HG02759 (cell line): ENCODE data around the gene B3GNT9.

Experiments used
- ATAC-seq: cut with Tn5 transposase; IDR thresholded peaks from one replicate; pipeline ENCODE4 v1.9.1; 2021; ENCODE audit warnings: mild to moderate bottlenecking, moderate library complexity; ENCODE audit not compliant: unreplicated experiment

Gene B3GNT9

DNA sequence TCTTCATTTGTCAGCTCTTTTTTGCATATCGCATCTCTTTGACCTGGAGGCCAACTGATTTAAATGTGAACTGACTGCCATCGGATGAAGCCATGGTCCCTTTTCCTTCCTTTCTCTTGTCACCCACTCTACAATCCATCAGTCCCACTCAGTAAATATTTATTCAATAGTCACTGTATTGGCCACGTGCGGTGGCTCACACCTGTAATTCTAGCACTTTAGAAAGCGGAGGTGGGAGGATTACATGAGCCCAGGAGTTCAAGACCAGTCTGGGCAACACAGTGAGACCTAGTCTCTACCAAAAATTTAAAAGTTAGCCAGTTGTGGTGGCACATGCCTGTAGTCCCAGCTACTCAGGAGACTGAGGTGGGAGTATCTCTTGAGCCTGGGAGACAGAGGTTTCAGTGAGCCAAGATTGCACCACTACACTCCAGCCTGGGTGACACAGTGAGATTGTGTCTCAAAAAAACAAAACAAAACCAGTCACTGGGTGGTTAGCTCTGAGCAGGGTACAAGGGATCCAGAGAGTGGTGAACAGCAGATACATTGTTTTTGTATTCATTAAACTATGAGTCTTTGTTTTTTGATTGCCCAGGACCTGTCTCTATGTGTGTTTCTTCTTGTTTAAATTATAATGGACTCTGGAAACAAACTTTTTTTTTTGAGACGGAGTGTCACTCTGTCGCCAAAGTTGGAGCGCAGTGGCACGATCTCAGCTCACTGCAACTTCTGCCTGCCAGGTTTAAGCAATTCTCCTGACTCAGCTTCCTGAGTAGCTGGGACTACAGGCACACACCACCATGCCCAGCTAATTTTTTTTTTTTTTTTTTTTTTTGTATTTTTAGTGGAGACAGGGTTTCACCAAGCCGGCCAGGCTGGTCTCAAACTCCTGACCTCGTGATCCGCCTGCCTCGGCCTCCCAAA lies 34.1 kb downstream of the B3GNT9 start:
- ATAC-seq = no peak

DNA sequence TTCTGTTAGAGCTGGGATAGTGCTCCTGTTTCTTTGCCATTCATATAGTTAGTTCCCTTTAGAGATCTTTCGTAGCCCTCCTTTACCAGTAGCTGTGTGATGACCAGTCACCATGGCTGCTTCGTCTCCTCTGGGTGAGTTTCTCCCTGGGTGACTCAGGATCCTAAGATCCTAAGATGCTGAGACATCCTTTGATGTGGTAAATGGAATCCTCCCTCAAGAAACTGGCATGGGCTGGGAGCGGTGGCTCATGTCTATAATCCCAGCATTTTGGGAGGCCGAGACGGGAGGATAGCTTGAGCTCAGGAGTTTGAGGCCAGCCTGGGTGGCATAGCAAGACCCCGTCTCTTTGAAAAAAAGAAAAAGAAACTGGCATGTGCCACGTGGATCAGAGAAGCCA lies 35.2 kb downstream of the B3GNT9 start:
- ATAC-seq = no peak

DNA sequence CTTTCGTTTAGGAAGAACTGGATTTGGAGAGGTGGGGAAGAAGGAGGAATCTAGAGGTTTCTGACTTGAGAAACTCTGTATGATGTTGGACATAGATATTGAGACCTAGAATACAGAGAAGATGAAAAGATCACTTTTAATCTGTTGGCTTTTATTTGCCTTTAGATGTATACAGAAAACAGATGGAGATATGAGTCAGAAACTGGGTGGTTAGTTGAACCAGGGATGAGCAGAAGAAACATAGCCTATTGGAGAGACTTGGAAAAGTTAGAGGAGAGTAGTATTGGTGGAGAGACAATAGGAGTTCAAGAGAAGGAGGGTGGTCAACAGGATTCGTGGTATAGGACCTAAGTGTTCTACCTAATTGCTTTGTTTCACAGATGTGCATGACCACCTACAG lies 36.0 kb downstream of the B3GNT9 start:
- no peak for ATAC-seq

DNA sequence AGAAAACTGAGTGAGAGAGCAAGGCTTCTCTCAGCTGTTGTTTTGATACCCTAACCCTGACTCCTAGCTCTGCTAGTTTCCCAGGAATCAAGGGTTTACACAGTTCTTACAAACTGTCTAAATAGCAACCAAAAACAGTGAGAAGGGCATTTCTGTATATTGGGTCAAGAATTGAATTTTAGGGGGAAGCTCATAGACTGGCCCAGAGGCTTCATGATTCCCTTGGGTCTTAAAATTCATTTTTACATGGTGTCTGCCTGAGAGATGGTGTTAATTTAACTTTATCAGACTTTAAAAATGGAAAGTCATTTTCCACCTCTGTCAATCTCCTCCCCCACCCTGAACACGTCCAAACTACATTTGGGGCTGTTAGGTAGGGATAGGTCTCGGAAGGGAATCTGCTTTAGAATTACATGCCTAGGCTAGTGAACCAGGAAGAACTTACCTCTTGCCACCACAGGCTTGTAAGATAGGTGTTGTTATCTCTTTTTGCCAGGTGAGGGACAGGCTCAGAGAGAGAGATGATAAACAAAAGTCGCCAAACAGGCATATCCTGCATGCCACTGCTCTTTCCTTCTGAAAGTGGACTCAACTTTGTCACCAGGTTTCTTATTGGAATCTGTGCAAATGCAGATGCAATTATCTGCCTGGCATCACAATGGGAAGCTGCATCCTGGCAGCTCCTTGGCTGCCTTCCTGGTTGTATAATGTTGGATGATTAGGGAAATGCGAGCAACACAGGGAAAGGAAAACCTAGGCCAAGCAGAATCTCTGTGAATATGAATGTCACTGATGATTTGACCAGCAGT lies 38.0 kb downstream of the B3GNT9 start:
- no peak for ATAC-seq

DNA sequence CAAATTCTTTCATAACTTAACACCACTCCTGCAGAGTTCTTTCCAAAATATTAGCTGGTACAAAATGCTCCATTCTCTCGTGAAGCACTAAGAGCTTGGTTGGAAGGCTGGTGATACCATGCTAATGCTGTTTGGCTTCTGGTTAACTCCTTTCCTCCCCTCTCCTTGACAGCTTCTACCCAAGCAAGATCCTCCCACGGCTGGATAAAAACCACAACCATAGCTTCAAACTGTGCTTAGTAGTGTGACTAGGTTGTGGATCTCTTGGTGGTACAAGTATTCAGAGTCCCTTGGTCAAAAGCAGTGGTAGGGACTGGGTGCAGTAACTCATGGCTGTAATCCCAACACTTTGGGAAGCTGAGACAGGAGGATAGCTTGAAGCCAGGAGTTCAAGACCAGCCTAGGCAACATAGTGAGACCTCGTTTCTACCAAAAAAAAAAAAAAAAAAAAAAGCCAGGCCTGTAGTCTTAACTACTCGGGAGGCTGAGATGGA lies 38.8 kb downstream of the B3GNT9 start:
- no peak for ATAC-seq

DNA sequence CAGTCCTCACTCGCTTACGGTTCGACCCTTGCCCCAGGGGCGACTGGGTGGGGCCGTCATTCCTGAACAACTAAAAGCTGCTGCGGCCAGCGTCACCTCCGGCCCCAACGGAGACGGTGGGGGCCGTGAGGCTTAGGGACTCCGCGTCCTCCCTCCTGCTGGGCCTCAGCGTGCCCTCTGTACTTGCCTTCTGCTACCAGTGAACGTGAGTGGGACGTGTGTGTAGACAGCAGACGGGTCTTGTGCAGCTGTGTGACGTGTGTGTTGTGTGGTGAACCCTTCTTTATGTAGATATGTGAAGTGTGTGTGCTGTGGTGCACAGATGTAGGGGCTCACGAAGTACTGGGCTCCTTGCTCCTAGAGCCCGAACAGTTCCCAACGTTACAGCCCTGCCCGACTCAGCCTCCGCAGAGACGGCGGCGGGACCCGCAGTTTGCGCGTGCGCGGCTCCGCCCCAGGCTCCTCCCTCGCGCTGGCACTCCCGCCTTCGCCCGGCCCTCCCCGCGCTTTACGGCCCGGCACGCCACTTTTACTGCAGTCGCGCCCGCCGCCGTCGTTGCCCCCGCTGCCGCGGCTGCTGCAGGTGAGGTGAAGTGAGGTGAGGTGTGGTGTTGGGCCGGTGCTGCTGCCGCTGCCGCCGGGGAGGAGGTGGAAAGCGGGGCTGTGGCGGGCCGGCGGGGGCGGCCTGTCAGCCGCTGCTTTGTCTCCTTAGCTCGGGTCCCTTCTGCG lies 41.2 kb downstream of the B3GNT9 start, which contains the start of gene PHAF1:
Gene PHAF1, plus strand, starts transcription at position 535 of the 729 bp plus-strand sequence. CDS start 235 bp downstream, outside the sequence.
- peak; percentile 89 for ATAC-seq

DNA sequence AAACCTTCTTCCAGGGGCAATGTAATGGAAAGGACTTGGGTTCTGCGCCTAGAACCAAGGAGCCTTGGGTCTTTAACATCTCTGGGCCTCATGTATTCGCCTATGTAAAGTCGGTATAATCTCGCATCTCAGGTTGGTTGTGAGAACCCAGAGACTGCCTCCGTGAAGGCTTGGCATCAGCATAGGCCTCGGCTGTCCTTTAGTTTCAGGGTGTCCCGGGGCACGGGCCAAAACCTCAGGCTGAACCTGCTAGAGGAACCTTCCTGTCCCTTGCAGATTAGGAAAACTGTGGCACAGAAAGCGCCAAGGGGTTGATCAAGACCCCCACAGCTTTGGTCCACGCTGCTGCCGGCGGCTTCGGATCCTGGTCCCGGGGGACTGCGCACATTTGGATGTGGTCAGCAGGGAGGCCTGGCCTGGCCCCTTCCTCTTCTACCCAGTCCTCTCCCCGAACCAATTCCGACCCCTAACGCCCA lies 41.8 kb downstream of the B3GNT9 start:
- no peak for ATAC-seq

DNA sequence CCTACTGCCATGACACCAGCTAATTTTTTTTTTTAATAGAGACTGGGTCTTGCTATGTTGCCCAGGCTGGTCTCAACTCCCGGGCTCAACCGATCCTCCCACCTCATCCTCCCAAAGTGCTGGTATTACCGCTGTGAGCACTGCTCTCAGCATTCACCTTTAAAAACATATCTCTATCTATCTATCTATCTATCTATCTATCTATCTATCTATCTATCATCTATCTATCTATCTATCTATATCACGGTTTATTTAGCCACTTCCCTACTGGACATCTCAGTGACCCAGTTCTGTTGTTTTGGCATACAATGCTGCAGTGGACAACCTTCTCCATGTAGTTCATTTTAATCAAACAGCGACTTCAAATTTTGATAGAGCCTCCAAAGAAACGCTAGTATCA lies 42.3 kb downstream of the B3GNT9 start:
- ATAC-seq = no peak

DNA sequence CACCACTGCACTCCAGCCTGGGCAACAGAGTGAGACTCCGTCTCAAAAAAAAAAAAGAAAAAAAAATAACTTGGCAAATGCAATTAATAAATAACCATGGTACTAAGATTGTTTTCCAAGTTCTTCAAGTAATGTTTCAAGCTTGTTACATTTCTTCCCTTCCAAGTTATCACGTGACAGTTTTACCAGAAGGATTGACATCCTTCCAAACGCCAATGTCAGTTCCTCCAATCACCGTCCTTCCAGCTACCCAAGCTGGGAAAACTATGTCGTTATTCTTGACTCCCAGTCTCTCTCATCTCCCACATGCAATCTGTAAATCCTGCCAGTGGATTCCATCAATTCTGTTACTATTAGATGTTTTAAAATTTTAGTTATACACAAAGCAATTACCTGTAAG lies 44.9 kb downstream of the B3GNT9 start:
- ATAC-seq = no peak

DNA sequence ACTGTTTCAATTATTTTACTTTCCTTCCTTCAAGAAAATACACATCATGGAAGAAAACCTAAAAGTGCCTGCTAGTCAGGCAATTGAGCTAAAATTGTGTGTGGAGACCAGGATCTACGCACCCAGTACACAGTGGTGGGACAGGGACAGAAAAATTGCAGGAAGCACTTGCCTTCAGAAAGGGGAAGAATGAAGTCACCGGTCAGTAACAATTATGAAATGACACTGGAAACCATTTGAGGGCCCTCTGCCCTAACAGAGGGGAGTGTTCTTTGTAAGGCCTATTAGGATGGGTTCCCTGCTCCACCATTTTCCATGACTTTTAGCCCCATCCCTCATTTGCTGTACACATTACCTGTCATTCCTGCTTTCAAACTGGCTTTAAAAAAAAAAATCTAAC lies 45.6 kb downstream of the B3GNT9 start:
- no peak for ATAC-seq

DNA sequence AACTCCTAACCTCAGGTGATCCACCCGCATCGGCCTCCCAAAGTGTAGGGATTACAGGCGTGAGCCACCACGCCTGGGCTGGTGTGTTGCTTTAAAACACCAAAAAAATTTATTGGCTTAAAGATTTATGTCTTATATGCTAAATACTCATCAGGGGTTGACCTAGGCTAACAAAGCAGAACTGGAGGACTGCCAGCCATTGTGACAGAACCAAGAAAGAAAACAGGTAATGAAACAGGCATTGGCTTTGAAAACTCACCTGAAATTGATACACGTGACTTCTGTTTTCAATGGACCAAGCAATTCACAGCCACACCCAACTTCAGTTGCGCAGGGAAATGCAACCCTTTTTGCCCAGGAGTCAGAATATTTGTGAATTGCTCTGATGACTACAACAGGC lies 46.0 kb downstream of the B3GNT9 start:
- ATAC-seq = no peak

DNA sequence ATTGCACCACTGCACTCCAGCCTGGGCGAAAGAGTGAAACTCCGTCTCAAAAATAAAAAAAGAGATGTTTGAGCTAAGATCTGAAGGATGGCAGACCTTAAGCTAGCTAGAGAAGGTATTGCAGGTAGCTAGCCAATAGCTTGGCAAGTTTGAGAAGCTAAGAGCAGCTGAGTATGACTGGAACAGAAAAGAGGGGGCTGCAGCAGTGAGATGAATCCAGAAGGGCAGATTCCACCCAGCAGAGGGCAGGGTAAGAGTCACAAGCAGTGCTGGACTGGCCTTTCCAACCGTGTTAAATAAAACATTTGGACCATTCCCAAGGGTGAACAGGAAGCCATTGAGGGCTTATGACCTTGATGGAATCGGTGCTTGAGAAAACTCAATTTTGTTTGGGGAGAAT lies 46.7 kb downstream of the B3GNT9 start:
- no peak for ATAC-seq

DNA sequence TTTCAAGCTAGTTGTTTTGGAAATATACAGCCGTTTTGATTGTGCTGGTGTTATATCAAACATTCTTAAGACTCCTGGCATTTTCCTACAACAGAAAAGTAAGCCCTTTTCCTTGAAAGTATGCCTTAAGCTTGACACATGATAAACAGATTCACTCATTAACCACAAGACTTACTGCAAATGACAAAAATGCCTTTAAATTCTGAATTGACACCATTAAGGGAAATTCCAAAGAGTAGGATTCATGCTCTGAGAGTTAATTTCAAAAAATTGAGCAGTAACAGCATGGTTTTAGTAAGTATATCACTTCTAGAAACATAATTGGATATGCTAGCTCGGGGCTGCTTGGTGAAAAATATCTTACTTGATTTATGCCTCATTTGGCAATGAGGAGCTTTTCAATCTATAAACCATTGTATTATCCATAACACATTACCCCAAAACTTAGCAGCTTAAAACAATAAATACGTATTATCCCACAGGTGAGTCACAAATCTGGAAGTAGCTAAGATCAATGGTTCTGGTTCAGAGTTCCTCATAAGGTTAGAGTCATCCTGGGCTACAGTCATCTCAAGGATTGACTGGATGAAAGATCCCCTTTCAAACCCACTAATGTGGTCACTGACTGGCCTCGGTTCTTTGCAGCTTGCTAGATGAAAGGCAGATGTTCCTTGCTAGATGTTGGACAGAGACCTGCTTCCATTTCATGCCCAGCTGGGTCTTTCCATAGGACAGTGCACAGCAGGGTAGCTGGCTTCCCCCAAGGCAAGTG lies 49.3 kb downstream of the B3GNT9 start:
- no peak for ATAC-seq

DNA sequence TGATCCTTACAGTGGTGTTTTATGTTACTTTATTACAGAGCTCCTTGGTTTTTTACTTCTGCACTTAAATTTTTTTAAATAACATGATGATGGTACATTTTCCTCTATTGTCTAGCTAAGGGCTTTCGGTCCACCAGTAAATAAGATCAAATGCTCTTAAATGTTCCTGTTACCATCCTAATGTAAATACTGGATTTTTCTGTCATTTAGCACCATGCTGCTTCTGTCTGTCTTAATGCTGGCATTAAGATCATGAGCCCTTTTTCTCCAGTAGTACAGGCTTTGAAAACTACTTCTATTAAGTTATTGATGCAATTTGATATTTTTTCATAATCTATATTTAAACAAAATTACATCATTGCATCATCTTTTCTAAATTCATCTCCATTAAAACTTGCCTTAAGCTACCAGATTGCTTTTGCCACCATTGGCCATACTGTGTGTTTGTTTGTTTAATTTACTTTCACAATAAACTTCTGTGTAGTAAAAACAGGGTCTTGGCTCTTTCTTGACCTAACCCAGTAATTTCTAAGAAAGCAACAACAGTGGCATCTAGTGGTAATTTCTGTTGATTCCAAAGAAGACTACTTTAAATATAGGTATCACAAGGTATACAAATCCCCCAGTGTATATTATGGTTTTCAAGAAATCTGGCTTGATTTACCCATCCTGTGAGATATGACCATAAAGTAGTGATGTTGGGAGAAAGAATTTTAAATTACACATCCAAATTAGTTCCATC lies 50.1 kb downstream of the B3GNT9 start:
- no peak for ATAC-seq

DNA sequence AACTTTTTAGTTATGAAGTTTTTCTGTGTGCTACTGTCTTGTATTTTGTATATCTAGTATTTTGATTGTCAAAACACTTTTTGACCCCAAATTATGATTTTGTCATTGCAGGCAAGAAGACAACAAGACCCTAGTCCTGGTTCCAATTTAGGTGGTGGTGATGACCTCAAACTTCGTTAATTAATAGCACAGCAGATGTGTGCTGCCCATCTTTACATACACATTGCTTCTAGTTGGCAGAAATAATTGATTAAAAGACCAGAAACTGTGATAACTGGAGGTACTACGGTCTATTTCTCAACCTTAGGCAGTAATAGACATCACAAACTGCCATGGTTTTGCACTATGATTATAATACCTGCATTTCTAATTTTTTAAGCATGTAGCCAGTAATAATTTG lies 52.2 kb downstream of the B3GNT9 start:
- ATAC-seq = no peak
